Fibroblast of the aortic adventitia (primary cell): Measurements from ENCODE around the gene IPO8. TPM values are rescaled to one million over a fixed set of nuclear protein-coding genes. Genes with fewer than 3 reads are reported as not detected.
"Not testable (repeated sequence)": the region's sequence is repeated elsewhere in the genome, so short reads cannot be mapped to it uniquely, and the experiment has no call there.

Experiments
- DNase-seq: peaks from one replicate; pipeline ENCODE4 v3.0.0-alpha.2; 2010; ENCODE audit warnings: low read depth
- H3K4me3 ChIP-seq: 2 replicates; pipeline ENCODE4 v1.5.1; 2011; ENCODE audit warnings: low read depth, mild to moderate bottlenecking, control low read depth, low read length, moderate library complexity
- CTCF ChIP-seq: IDR thresholded peaks from 2 replicates; pipeline ENCODE4 v1.5.1; 2011; ENCODE audit warnings: mild to moderate bottlenecking, low read length, control low read depth, inconsistent platforms; ENCODE audit not compliant: insufficient read depth
- total RNA-seq: library from RNA; depleted of rRNA; stranded (reverse); fragments of >200 nt; gene quantifications from 2 replicates; pipeline ENCODE4 v1.2.3, GENCODE V29; 2012; ENCODE audit warnings: low replicate concordance

The IPO8 gene
- total RNA-seq, 1 donor = 40.9 TPM

- no peak for DNase-seq
- TF ChIP-seq CTCF = no peak
- no peak overlapping the region for H3K4me3 ChIP-seq
Observed at GRCh38 chr12:30630076-30630978, 65.3 kb downstream of the IPO8 start.

- no peak for TF ChIP-seq CTCF
- H3K4me3 ChIP-seq = no peak overlapping the region
- no peak for DNase-seq
Observed at GRCh38 chr12:30626847-30627246, 68.8 kb downstream of the IPO8 start.

GRCh38 chr12:30624009-30624408 lies 71.7 kb downstream of the IPO8 start:
- H3K4me3 ChIP-seq = no peak overlapping the region
- DNase-seq = no peak
- no peak for TF ChIP-seq CTCF

GRCh38 chr12:30622509-30622908 lies 73.2 kb downstream of the IPO8 start:
- no peak for TF ChIP-seq CTCF
- peak; percentile 81 for DNase-seq

GRCh38 chr12:30621663-30622241 lies 73.9 kb downstream of the IPO8 start:
- DNase-seq, H3K4me3 ChIP-seq: not testable (repeated sequence)

More at GRCh38 chr12:30622509-30622908, 73.2 kb downstream of the IPO8 start:
- no peak overlapping the region for H3K4me3 ChIP-seq

GRCh38 chr12:30617346-30618016 lies 78.2 kb downstream of the IPO8 start:
- no peak overlapping the region for H3K4me3 ChIP-seq
- no peak for TF ChIP-seq CTCF
- DNase-seq = no peak

GRCh38 chr12:30614031-30614430 lies 81.6 kb downstream of the IPO8 start:
- H3K4me3 ChIP-seq = no peak overlapping the region
- no peak for TF ChIP-seq CTCF
- peak; percentile 3 for DNase-seq
